Natural killer cell (primary cell): ENCODE data around the gene B3GNT4. TPM values are rescaled to one million over a fixed set of nuclear protein-coding genes. Genes with fewer than 3 reads are reported as not detected.

Experiments
- ATAC-seq, 3 donors: fragments of 150-1000 bp in 2 of 3; fragments of 200-7000 bp in 1 of 3; cut with Tn5 transposase; 1 replicate in 1 of 3; 2 replicates in 2 of 3; pipeline ENCODE4 v1.10.0; 2021; ENCODE audit warnings: mild to moderate bottlenecking in 2 of 3, moderate library complexity in 2 of 3
- DNase-seq, 2 donors: peaks; one replicate each; pipeline versions ENCODE4 v3.0.0 to v3.0.0-alpha.2; 2013 to 2021; ENCODE audit warnings: mixed read lengths in 1 of 2
- H3K27ac ChIP-seq: one replicate; pipeline ENCODE4 v1.5.1; 2013; ENCODE audit warnings: mild to moderate bottlenecking, low read length
- H3K27me3 ChIP-seq: one replicate; pipeline ENCODE4 v1.6.1; 2013; ENCODE audit warnings: low read length; ENCODE audit not compliant: control insufficient read depth, insufficient read depth
- H3K36me3 ChIP-seq: one replicate; pipeline ENCODE4 v1.6.1; 2013; ENCODE audit warnings: low read length; ENCODE audit not compliant: control insufficient read depth, insufficient read depth
- H3K4me1 ChIP-seq: one replicate; pipeline ENCODE4 v1.6.1; 2013; ENCODE audit warnings: low read length; ENCODE audit not compliant: control insufficient read depth, insufficient read depth
- H3K4me3 ChIP-seq: one replicate; pipeline ENCODE4 v1.5.1; 2013; ENCODE audit warnings: low read length
- H3K9me3 ChIP-seq: one replicate; pipeline ENCODE4 v1.6.1; 2013; ENCODE audit warnings: low read length; ENCODE audit not compliant: control insufficient read depth, insufficient read depth
- H3K27ac Mint-ChIP-seq, 2 donors: one replicate each; pipeline ENCODE4 v1.8.0; 2022; ENCODE audit warnings: mild to moderate bottlenecking in 2 of 2, mixed read lengths in 2 of 2, moderate library complexity in 1 of 2
- H3K27me3 Mint-ChIP-seq, 2 donors: one replicate each; pipeline ENCODE4 v1.8.0; 2022; ENCODE audit warnings: low read depth in 2 of 2, mixed read lengths in 2 of 2
- H3K36me3 Mint-ChIP-seq: one replicate; pipeline ENCODE4 v1.8.0; 2022; ENCODE audit warnings: mixed read lengths
- H3K4me1 Mint-ChIP-seq, 2 donors: one replicate each; pipeline ENCODE4 v1.8.0; 2022; ENCODE audit warnings: mixed read lengths in 2 of 2
- H3K4me3 Mint-ChIP-seq: one replicate; pipeline ENCODE4 v1.8.0; 2022; ENCODE audit warnings: mild to moderate bottlenecking, moderate library complexity, mixed read lengths
- H3K9me3 Mint-ChIP-seq, 2 donors: one replicate each; pipeline ENCODE4 v1.8.0; 2022; ENCODE audit warnings: mixed read lengths in 2 of 2
- CTCF ChIP-seq: fragments of 200-600 bp; IDR thresholded peaks from one replicate; pipeline ENCODE4 v1.8.0; 2022; ENCODE audit warnings: antibody characterized with exemption
- WGBS: methylation state at CpG from one replicate; pipeline ENCODE4 v1.1.7; 2013; ENCODE audit warnings: missing lambda C conversion rate; ENCODE audit not compliant: insufficient coverage; 5-methylcytosine and 5-hydroxymethylcytosine counted together
- intact Hi-C: fragments of 100-400 bp; cut with micrococcal nuclease; formaldehyde crosslinking; loops from one replicate; pipeline ENCODE4 v1.14.2; 2022
- total RNA-seq, 4 donors: library from RNA; stranded (reverse); fragments of 120-200 nt in 1 of 4; gene quantifications; one replicate each; pipeline versions ENCODE4 v1.2.3 to v1.2.4, GENCODE V29; 2013 to 2022

B3GNT4 gene
- total RNA-seq, 3 donors from 2014 or later (not counting 1 experiment from before 2014, with no cell fraction given) = 0.25 to 0.68 (median 0.34) TPM

- H3K27me3 Mint-ChIP-seq = no peaks in the 10 kb centered on the region
- H3K27ac ChIP-seq = peak within 1 kb of the TSS; percentile 68
- H3K27me3 ChIP-seq = no peaks in the 10 kb centered on the region
- H3K4me1 Mint-ChIP-seq = peaks cover 23 to 25% of the 10 kb centered on the region in 2 donors
- no peak for TF ChIP-seq CTCF
- H3K36me3 Mint-ChIP-seq = no peaks in the 10 kb centered on the region
- H3K4me3 Mint-ChIP-seq = peak within 1 kb of the TSS; percentile 92
- WGBS = 4% methylated on average over 63 of the region's 63 CpGs
- H3K9me3 Mint-ChIP-seq = no peaks in the 10 kb centered on the region
- DNase-seq (peak; percentile 58 to 60), ATAC-seq (peak; percentile 69 to 76 (median 75))
- no peaks in the 10 kb centered on the region for H3K9me3 ChIP-seq
- peaks cover 32% of the 10 kb centered on the region for H3K4me1 ChIP-seq
- H3K4me3 ChIP-seq = peak within 1 kb of the TSS; percentile 51
- peak within 1 kb of the TSS; percentile 93 to 98 for H3K27ac Mint-ChIP-seq
- H3K36me3 ChIP-seq = no peaks in the 10 kb centered on the region
- intact Hi-C loops = loop anchor here (2.0 kb wide), 1 partner anchor 22 kb away; no protein-coding TSS in a partner anchor
These were observed 20.5 kb upstream of the B3GNT4 start, which contains the start of gene LRRC43 for GRCh38 chr12:122182887-122183587. Gene LRRC43, plus strand, starts transcription at chr12:122183123. Its CDS starts 22 bp downstream, at chr12:122183145.

DNA sequence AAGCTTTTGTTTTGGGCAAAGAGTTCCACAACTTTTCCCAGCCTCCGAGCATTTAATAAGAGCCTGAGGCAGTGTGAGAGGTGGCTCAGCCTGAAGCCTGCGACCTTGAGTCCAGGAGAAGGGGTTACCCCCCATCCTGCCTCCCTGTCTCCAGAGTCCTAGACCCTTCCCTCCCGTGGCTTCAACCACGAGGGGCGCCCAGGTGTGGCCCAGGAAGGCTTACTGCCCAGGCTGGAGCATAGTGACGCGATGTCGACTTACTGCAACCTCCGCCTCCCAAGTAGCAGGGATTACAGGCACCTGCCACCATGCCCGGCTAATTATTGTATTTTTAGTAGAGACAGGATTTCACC lies 19.9 kb upstream of the B3GNT4 start:
- TF ChIP-seq CTCF = no peak
- no peaks in the 10 kb centered on the region for H3K36me3 ChIP-seq
- no peaks in the 10 kb centered on the region for H3K9me3 ChIP-seq
- no peak for ATAC-seq
- H3K4me1 ChIP-seq = peaks cover 32% of the 10 kb centered on the region
- 86% methylated on average over 10 of the region's 10 CpGs for WGBS
- DNase-seq = no peak
- Mint-ChIP-seq H3K4me3 (peak overlapping the region; percentile 92), H3K4me1 (peaks cover 23 to 25% of the 10 kb centered on the region in 2 donors), H3K9me3 (no peaks in the 10 kb centered on the region), H3K27me3 (no peaks in the 10 kb centered on the region), H3K27ac (peak overlapping the region; percentile 93 to 98), H3K36me3 (no peaks in the 10 kb centered on the region)
- H3K27ac ChIP-seq = peak overlapping the region; percentile 52
- H3K27me3 ChIP-seq = no peaks in the 10 kb centered on the region
- H3K4me3 ChIP-seq = no peak overlapping the region
- intact Hi-C loops = loop anchor here (2.0 kb wide), 1 partner anchor 23 kb away; no protein-coding TSS in a partner anchor

DNA sequence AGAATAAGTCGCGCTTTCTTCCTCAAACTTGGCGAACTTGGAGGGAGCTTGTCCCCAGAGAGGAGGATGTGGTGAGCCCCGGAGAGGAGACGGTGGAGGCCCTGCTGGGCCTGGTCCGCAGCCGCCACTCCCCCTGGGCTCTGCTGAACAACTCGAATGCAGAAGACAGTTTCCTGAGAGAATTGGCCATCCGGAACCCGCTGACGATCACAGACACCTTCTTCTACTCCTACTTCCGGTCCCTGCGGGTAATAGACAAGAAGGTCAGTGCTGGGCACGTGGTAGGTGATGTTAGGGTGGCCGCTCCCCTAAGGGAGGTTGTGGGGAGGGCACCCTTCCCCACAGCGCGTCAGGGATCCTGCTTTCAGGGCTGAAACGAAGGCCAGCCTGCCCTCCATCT lies 19.0 kb upstream of the B3GNT4 start:
- 20% methylated on average over 12 of the region's 18 CpGs for WGBS
- Mint-ChIP-seq H3K36me3 (no peaks in the 10 kb centered on the region), H3K9me3 (no peaks in the 10 kb centered on the region), H3K4me1 (peaks cover 23 to 25% of the 10 kb centered on the region in 2 donors), H3K4me3 (peak overlapping the region; percentile 92), H3K27me3 (no peaks in the 10 kb centered on the region), H3K27ac (peak overlapping the region; percentile 93 to 98)
- no peak for TF ChIP-seq CTCF
- Histone ChIP-seq H3K4me3 (no peak overlapping the region), H3K9me3 (no peaks in the 10 kb centered on the region), H3K27ac (peak overlapping the region; percentile 88), H3K36me3 (no peaks in the 10 kb centered on the region), H3K27me3 (no peaks in the 10 kb centered on the region), H3K4me1 (peaks cover 32% of the 10 kb centered on the region)
- ATAC-seq (peak; percentile 76 to 86 (median 83)), DNase-seq (peak; percentile 23 to 39)
- intact Hi-C loops = no loop called here
